ENCODE results near the gene TMEM198. TPM values are rescaled to one million over a fixed set of nuclear protein-coding genes. Genes with fewer than 3 reads are reported as not detected.
A peak's percentile ranks its signal among the peaks of the same experiment; 100 is the strongest.

The TMEM198 gene, protein sequence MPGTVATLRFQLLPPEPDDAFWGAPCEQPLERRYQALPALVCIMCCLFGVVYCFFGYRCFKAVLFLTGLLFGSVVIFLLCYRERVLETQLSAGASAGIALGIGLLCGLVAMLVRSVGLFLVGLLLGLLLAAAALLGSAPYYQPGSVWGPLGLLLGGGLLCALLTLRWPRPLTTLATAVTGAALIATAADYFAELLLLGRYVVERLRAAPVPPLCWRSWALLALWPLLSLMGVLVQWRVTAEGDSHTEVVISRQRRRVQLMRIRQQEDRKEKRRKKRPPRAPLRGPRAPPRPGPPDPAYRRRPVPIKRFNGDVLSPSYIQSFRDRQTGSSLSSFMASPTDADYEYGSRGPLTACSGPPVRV
- total RNA-seq: 0.99 TPM

DNA sequence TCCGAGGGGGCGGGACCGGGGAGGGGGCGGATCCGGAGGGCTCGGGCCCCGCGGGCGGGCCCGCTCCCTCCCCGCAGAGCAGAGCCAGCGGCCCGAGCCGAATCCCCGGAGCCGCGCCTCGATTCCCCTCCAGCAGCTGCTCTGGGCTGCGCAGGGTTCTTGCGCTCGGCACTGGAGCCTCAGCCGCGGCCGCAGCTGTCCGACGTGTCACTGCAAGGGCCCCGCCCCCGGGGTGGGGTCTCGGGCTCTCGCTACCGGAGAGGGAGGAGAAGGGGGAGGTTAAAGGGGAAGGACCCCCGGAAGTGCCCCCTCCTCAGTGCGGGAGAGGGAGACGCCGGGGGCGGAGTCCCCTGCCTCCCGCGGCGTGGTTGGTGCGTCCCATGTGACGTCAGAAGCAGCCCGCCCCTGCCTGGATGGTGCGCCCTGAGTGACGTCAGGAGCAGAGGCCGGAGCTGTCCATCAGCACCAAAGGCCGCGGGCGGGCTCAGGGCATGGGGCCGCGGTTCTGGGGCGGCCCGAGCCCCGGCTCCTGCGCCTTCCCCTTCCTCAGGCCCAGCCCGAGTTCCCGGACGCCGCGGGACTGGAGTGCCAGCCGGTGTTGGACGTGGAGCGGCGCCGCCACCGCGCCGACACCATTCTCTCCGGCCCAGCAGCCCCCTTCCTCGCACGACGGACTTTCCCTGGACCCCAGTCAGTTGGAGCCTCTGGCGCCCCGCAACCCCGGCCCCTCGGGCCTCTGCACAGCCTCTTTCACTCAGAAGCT lies at the start of gene TMEM198, which contains the start of gene CHPF:
Gene TMEM198, plus strand, starts transcription at position 433 of the 763 bp plus-strand sequence. CDS start 700 bp downstream, outside the sequence.
Gene CHPF, minus strand, starts transcription at position 214 of the 763 bp plus-strand sequence. CDS start 271 bp downstream, outside the sequence.
- DNase-seq: peak; percentile 98

DNA sequence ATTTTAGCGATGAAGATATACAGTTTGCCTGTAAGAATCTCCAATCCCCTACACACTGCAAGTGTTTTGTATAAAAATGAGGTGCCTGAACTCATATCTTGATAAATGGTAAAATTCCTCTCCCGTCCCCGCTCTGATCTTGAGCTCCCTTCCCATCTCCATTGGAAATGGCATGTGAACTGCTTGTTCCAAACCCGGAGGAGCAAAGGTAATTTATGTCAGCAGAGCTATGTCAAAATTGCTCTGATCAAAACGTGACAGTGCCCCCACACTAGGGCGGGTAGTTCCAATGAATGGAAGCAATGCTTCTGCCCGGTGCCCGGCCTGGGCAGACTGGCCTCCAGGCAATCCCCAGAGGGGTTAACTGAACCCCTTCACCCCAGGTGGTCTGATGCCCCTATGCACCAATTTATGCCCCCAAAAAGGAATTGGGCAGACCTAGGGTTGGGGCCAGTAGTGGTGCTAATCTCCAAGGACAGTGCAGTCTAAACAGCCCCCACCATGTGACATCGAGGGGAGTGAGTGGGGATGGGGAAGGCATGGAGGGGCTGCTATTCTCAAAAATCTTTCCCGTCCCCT lies 48.8 kb upstream of the TMEM198 start:
- no peak for DNase-seq

DNA sequence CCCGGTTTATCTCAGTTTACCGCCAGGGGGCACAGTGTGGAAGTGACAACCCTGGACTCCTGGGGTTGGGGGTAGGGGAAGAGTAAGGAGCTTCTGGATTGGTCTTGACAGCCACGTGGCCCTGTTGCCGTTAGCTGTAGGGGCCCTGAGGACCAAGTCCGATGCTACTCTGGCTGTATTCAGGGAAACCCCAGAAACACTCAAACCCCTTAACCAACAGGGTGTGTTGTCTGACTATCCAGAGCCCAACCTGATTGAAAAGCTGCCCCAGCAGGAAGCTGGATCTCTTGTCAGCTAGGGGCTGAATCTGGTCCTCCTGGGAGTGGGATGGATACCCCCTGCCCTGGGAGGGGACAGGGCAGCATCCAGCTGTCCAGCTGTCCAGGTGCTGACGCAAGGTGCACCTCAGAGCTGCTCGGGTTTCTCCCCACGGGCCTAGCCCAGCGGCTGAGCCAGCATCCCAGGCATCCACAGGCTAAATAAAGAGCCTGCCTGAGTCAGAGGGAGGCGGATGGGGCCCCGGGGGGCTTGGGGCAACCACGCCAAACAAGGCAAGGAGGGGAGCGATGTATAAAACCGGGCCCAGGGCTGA lies 48.2 kb upstream of the TMEM198 start:
- peak; percentile 28 for DNase-seq

DNA sequence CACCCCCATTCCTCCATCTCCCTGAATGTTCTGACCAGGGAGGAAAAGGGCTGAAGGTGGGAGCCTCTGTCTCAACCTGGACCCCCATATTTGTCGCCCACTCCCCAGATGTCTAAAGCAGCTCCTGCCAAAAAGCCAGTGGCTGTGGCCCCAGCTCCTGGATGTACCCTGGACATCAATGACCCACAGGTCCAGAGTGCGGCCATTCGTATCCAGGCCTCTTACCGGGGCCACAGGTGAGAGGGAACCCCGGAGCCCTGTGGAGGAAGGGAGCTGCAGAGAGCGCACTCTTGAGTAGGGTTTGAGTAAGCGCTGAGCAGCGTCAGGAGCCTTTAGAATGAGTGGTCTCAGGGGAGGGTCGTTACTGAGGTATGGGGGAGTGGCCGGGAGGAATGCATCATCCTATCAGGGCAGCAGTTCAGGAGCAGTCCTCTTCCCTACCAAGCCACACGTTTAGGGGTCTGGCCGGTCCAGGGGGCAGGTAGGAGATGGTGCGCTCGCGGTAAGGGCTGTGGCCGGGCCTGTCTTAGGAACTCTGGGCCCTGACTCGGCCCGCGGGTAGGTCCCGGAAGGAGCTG lies 47.5 kb upstream of the TMEM198 start:
- DNase-seq: no peak

DNA sequence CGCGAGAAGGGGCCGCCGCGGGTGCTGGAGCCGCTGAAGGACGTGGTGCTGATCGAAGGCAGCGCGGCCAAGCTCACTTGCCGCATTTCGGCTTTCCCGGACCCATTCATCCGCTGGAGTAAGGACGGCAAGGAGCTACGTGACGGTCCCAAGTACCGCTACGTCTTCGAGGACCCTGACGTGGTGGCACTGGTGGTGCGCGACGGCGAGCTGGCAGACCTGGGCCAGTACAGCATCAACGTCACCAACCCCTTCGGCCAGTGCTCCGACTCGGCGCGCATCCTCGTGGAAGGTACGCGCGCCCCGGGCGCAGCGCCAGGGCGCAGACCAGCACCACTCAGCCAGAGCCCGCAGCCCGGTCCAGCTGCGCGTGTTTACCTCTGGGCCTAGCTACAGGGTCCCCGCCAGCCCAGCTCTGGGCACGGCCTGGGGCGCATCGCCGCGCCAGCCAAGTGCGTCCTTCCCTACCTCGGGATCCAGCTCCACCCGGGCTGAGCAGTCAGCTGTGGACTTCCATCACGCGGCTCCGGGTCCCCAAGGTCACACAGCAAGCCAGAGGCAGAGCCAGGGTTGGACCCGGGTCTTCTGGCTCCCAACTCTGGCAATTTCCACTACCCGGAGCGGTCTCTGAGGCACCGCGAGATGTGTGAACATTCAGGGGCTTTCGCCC lies 46.9 kb upstream of the TMEM198 start:
- no peak for DNase-seq

DNA sequence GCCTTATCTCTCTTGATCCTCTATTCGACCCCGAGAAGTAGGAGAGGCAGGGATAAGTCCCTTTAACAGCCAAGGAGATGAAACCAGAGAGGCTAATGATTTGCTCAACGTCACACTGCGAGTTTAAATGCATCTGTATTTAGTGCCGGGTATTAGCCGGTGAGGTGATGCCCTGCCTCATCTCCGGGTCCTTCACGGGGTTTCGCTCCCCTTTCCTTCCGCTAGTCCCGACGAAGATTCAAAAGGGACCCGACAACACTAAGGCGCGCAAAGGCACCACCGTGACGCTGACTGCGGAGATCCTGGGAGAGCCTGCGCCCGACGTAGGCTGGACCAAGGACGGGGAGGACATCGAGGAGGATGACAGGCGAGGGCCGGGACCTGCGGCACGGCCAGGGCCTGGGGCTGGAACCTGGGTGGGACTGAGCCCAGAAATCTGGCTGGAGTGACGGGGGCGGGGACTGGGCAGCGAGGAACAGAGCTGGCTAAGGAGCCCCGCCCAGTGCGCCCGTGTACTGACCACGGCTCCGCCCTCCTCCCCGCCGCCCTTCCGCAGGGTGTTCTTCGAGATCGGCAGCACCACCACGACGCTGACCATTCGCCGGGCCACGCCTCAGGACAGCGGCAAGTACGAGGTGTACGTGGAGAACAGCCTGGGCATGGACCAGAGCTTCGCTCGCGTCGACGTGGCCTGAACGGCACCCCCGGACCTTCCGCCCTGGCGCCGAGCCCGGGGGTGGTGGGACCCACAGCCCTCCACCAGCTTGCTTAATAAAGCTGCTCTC lies 46.1 kb upstream of the TMEM198 start:
- peak; percentile 35 for DNase-seq

DNA sequence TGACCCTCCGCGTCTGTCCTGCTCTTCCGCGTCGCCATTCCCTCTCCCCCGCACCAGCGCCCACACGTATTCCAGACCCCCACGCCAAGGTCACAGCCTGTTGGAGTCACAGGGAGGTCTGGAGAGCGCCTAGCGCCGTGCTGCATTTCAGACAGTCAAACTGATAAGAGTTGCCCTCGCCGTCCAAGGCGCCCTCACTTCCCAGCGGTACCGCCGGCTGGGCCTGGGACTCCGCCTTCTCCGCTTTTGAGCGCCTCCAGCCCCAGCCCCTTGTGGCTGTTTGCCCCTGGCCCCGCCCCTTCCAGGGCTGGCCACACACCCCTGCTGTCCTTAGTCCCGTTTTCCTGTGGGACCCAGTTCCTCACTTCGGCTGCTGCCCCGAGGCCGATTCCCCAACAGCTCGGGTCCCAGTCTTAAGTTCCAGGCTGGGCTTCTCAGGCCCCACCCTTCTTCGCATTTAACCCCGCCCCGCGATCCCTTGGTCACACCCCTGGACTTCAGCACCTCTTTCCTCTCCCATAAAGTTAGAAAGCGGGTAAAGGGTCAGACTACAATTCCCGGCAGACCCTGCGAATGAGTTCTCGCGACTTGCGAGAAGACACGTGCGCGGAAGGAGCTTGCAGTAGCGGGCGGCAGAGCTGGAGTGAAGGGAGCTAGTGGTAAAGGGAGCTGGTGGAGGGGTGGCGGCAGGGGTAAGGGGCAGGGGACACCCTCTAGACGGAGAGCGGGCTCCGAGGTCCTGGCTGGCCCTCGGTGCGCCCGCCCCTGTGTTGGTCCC lies 45.4 kb upstream of the TMEM198 start, which contains the start of gene GMPPA:
Gene GMPPA, plus strand, starts transcription at position 612 of the 778 bp plus-strand sequence. CDS start 1,085 bp downstream, outside the sequence.
- peak; percentile 99 for DNase-seq

DNA sequence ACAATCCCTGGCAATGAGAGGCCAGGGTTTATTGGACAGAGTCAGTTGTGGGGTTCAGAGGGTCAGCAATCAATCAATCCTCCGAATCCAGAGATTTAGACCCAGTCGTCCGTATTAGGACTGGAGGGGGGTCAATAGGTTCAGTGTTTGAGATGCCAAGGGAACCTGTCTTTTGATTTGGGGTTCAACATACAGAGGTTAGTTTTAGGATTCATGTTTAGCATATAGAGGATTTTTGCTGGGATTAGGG lies 44.8 kb upstream of the TMEM198 start:
- no peak for DNase-seq

DNA sequence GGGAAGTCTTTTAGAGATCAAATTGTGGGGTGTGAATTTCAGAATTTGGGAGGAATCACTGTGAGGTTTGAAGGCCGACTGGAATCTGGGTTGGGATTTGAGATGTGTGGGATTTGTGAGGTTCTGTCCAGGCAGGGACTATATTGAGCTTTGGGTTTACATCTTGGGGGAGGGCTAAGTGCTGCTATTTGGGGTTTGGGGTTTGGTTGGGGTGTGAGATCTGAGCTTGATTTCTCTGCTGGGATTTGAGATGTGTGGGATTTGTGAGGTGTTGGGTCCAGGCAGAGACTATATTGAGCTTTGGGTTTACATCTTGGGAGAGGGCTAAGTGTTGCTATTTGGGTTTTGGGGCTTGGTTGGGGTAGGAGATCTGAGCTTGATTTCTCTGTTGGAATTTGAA lies 44.3 kb upstream of the TMEM198 start:
- DNase-seq: no peak

DNA sequence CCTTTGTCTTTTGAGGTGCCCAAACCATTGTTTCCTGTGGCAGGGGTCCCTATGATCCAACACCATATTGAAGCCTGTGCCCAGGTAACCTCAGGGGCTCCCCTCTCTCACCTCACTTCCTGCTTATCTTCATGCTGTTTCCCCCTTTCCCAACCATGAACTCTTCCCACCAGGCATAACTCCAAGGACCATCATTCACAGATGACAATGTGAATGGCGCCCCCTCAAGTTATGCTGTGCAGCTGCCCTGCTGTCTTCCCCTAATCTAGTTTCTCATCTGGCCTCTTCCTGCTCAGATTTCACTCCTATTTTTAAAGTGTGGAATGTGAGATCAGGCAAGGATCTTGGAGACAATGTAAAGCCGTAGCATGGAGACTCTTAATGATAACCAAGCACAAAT lies 43.7 kb upstream of the TMEM198 start:
- no peak for DNase-seq

DNA sequence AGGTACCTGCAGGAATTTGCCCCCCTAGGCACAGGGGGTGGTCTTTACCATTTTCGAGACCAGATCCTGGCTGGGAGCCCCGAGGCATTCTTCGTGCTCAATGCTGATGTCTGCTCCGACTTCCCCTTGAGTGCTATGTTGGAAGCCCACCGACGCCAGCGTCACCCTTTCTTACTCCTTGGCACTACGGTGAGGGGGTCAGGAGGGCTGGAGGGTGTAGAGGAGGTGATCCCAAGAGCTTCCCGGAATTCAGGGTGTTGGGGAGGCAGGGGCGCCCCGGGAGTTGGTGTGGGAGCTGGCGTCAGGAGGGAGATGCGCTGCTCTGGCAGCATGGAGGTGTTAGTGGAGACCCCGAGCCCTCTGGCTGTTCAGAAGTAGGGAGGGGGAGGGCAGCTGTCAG lies 42.0 kb upstream of the TMEM198 start:
- no peak for DNase-seq

DNA sequence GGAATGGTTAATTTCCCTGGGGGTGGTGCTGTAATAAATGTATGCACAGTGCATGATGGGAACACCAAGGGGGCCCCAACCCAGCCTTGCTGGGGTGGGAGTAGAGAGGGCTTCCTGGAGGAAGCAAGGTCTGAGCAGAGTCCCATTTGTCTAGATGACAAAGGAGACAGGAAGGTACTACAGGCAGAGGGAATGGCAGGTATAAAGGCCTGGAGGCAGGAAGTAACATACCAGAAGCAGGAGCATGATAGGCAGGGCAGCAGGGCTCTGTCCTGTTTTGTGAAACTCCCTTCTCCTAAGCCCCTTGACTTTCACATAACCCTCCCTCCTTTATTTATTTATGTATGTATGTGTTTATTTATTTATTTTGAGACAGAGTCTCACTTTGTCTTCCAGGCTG lies 41.2 kb upstream of the TMEM198 start:
- no peak for DNase-seq

DNA sequence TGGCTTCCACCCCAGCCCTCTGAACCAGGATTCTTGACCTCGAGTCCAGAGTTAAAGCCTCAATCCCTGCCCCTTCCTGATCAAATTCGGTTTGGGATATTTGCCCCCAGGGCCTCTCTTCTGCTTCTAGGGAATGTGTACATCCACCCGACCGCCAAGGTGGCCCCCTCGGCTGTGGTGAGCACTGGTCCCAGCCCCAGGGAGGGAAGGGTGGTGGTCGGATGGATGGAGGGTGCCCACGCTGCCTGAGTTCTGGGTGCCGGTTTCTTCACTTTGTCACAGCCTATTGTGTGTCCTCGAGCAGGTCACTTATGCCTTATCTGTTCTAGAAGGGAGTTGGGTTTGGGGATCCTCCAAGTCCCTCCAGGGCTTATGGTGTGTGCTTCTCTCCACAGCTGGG lies 38.2 kb upstream of the TMEM198 start:
- DNase-seq: no peak

DNA sequence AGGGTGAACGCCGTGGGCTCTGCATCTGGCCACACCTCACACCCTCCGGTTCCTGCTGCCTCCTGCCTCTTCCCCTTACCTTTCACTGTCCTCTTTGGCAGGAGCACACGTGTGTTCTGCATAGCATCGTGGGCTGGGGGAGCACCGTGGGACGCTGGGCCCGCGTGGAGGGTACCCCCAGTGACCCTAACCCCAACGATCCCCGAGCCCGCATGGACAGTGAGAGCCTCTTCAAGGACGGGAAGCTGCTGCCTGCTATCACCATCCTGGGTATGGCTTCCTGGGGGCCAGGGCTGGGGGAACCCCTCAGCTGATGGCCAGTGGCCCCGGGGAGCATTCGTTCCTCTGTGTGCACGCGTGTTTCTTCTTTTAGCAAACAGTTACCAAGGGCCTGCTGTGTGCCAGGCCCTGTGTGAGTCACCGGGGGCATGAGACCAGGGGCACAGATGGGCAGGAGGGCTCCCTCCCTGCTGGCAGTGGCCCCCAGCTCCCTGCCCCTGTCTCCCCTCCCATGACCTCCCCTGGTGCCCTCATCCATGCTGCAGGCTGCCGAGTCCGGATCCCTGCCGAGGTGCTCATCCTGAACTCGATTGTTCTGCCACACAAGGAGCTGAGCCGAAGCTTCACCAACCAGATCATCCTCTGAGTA lies 37.6 kb upstream of the TMEM198 start:
- DNase-seq: no peak

DNA sequence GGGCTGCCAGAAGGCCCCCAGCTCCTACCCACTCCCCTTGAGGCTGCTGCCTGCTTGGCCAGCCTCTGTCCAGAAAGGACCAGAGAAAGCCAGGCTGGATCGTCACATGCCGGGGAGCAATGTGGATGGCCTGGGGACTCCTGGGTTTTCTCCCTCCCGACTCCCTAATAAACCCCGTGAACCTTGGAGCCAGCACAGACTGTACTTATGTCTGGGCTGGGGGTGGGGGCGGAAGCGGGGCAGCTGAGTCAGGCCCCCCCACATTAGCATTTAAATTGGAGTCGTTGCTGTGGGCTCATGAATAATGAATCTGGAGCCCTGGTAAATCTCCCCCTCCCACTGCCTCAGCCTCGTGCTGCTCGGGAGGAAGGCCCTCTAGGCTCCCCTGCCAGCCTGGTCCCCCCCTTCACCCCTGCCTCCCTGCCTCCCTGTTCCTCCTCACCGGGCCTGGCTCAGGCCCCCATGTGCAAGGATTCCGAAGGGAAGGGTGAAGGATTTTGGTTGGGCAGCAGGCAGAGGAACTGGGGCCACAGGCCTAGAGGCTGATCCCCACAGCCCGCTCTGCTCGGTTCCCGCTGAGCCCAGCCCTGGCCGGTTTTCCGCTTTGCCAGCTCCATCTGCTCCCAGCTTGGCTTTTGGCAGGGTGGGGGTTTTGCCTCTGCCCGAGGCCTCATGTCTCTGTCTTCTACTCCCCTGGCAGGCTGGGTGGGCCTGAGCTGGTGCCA lies 36.9 kb upstream of the TMEM198 start:
- DNase-seq: no peak

DNA sequence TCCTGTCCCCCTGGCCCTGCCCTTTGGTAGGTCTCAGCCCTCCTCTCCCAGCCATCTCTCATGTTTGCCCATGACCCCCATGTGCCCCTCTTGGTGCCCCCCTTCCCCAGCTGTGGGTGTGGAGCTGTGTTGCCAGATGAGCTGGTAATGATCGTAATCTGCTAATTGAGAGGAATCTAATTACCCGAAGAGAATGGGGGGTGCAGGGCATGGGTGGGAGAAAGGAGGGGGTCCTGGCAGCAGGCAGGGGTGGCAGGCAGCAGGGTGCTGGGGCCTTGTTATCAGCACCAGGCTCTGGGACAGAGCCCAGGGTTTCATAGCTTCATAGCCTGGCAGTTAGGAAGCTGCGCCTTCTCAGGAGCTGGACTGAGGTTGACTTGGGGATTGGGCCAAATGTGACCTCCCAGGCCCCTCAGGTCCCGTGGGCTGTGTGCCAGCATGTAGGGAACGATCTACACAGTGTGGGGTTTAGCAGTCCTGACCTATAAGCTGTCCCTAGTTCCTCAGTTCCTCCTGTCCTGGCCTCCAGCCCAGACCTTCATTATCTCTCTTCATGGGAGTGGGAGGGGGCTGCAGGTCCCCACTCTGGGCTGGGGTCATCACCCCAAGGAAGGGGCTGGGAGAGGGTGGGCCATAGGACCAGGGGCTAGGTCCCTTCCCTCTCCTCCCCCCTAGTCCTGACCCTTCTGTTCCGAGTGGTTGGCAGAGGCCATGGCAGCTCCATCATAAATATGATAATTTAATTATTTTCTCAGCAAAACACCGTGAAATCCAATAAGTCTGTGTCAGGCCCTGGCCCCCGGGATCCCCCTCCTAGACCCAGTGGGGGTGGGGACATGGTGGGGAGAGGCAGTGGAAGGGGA lies 36.0 kb upstream of the TMEM198 start:
- no peak for DNase-seq

DNA sequence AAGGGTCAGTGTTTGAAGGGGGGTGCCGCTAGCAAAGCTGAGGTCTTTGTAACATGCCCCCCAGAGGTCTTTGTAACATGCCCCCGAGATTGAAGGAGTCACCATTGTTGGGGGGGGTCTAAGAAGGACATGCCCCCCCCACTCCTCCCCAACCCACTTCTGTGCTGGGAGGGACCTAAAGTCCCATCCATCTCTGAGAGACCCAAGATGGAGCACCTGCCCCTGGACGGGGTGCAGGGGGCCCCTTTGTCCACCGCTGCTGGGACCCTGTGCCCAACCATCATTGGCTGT lies 35.4 kb upstream of the TMEM198 start:
- DNase-seq: no peak
